ENCODE data around the gene DMC1.
"Not testable (repeated sequence)": the region's sequence is repeated elsewhere in the genome, so short reads cannot be mapped to it uniquely, and the experiment has no call there.

Gene DMC1

DNA sequence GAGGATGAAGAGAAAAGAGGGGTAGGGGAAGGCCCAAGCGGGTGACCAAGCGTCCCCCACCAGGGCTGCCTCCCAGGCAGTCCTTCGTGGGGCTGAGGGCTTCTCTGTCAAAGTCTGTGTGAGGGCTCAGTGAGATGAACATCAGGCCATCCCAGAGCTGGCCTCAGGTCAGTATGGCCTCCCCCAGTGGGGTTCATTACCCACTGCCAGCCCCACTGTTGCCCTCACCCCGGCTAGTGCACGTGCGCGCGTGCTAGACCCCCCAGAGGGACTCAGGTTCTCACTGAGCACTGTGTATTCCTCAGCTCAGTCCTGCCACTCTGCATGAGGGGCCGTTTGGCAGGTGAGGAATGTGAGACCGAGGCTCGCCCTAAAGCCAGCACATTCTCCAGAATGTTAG is 98.7 kb downstream of the DMC1 start:
- ATAC-seq = no peak

DNA sequence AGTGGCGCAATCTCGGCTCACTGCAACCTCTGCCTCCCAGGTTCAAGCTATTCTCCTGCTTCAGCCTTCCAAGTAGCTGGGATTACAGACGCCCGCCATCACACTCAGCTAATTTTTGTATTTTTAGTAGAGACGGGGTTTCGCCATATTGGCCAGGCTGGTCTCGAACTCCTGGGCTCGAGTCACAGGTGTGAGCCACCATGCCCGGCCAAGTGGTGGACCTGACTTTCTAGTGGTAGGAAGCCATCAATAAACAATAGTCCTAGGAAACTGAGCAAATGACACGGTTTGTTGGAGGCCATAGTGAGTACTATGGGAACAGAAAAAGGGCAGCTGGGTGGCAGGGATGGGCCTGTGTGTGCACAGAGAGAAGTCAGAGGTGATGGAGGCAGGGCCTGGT is 99.8 kb downstream of the DMC1 start:
- not testable (repeated sequence) for ATAC-seq

More for the DNA sequence above, 98.7 kb downstream of the DMC1 start:
- TF ChIP-seq, protein P1, sequence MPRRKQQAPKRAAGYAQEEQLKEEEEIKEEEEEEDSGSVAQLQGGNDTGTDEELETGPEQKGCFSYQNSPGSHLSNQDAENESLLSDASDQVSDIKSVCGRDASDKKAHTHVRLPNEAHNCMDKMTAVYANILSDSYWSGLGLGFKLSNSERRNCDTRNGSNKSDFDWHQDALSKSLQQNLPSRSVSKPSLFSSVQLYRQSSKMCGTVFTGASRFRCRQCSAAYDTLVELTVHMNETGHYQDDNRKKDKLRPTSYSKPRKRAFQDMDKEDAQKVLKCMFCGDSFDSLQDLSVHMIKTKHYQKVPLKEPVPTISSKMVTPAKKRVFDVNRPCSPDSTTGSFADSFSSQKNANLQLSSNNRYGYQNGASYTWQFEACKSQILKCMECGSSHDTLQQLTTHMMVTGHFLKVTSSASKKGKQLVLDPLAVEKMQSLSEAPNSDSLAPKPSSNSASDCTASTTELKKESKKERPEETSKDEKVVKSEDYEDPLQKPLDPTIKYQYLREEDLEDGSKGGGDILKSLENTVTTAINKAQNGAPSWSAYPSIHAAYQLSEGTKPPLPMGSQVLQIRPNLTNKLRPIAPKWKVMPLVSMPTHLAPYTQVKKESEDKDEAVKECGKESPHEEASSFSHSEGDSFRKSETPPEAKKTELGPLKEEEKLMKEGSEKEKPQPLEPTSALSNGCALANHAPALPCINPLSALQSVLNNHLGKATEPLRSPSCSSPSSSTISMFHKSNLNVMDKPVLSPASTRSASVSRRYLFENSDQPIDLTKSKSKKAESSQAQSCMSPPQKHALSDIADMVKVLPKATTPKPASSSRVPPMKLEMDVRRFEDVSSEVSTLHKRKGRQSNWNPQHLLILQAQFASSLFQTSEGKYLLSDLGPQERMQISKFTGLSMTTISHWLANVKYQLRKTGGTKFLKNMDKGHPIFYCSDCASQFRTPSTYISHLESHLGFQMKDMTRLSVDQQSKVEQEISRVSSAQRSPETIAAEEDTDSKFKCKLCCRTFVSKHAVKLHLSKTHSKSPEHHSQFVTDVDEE (CRISPR knock-in tag; IDR thresholded peaks at IDR 0.05) = no peak
- TF ChIP-seq ISL1 (CRISPR knock-in tag; IDR thresholded peaks at IDR 0.05) (no peak), SNAI2 (CRISPR knock-in tag; IDR thresholded peaks at IDR 0.05) (no peak), BACH2 (CRISPR knock-in tag; IDR thresholded peaks at IDR 0.05; ENCODE audit: borderline replicate concordance) (no peak), ZFP3 (CRISPR knock-in tag; IDR thresholded peaks at IDR 0.05) (no peak), TCF4 (CRISPR knock-in tag; IDR thresholded peaks at IDR 0.05; ENCODE audit: borderline replicate concordance) (no peak), ESRRG (CRISPR knock-in tag; IDR thresholded peaks at IDR 0.05) (no peak), ZNF70 (CRISPR knock-in tag; IDR thresholded peaks at IDR 0.05) (no peak), ZNF565 (CRISPR knock-in tag; conservative IDR thresholded peaks at IDR 0.05; ENCODE audit: low read depth) (no peak), TOX (CRISPR knock-in tag; IDR thresholded peaks at IDR 0.05; ENCODE audit: borderline replicate concordance) (no peak), GLIS3 (CRISPR knock-in tag; IDR thresholded peaks at IDR 0.05) (no peak), ZNF8 (CRISPR knock-in tag; IDR thresholded peaks at IDR 0.05) (no peak), ZFP30 (CRISPR knock-in tag; IDR thresholded peaks at IDR 0.05) (no peak), ARNTL (CRISPR knock-in tag; IDR thresholded peaks at IDR 0.05; ENCODE audit: borderline replicate concordance, low read depth) (no peak), OSR1 (CRISPR knock-in tag; IDR thresholded peaks at IDR 0.05) (no peak)
- TF ChIP-seq, protein P2, sequence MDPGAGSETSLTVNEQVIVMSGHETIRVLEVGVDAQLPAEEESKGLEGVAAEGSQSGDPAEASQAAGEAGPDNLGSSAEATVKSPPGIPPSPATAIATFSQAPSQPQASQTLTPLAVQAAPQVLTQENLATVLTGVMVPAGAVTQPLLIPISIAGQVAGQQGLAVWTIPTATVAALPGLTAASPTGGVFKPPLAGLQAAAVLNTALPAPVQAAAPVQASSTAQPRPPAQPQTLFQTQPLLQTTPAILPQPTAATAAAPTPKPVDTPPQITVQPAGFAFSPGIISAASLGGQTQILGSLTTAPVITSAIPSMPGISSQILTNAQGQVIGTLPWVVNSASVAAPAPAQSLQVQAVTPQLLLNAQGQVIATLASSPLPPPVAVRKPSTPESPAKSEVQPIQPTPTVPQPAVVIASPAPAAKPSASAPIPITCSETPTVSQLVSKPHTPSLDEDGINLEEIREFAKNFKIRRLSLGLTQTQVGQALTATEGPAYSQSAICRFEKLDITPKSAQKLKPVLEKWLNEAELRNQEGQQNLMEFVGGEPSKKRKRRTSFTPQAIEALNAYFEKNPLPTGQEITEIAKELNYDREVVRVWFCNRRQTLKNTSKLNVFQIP (CRISPR knock-in tag; IDR thresholded peaks at IDR 0.05; ENCODE audit: borderline replicate concordance, low read depth) = no peak
- TF ChIP-seq, protein P3, sequence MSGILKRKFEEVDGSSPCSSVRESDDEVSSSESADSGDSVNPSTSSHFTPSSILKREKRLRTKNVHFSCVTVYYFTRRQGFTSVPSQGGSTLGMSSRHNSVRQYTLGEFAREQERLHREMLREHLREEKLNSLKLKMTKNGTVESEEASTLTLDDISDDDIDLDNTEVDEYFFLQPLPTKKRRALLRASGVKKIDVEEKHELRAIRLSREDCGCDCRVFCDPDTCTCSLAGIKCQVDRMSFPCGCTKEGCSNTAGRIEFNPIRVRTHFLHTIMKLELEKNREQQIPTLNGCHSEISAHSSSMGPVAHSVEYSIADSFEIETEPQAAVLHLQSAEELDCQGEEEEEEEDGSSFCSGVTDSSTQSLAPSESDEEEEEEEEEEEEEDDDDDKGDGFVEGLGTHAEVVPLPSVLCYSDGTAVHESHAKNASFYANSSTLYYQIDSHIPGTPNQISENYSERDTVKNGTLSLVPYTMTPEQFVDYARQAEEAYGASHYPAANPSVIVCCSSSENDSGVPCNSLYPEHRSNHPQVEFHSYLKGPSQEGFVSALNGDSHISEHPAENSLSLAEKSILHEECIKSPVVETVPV (CRISPR knock-in tag; IDR thresholded peaks at IDR 0.05) = no peak
- TF ChIP-seq, protein P4, sequence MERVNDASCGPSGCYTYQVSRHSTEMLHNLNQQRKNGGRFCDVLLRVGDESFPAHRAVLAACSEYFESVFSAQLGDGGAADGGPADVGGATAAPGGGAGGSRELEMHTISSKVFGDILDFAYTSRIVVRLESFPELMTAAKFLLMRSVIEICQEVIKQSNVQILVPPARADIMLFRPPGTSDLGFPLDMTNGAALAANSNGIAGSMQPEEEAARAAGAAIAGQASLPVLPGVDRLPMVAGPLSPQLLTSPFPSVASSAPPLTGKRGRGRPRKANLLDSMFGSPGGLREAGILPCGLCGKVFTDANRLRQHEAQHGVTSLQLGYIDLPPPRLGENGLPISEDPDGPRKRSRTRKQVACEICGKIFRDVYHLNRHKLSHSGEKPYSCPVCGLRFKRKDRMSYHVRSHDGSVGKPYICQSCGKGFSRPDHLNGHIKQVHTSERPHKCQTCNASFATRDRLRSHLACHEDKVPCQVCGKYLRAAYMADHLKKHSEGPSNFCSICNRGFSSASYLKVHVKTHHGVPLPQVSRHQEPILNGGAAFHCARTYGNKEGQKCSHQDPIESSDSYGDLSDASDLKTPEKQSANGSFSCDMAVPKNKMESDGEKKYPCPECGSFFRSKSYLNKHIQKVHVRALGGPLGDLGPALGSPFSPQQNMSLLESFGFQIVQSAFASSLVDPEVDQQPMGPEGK (CRISPR knock-in tag; IDR thresholded peaks at IDR 0.05; ENCODE audit: borderline replicate concordance) = no peak

DNA sequence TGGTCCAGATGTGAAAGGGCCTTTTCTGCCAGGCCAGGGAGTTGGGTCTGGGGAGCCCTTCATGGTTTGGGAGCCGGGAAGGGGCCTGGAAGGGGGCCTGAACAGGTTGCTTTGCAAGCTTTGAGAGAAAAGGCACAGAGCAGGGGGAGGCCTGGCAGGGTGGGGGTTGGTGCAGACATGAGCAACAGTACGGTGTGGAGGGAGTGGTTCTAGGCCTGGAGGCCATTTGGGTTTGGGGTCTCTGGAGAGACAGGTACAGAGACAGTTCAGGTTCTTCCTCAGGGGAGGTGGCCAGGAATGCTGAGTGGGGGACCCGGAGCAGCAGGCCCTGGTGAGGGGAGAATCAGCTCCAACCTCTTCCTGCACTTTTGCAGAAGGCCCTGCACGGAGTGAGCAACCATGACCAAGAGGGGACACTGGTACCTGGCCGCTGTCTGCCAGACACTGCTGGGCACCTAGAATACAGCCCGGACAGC is 100.6 kb downstream of the DMC1 start:
- ATAC-seq = no peak
- no peak for TF ChIP-seq ZNF8 (CRISPR knock-in tag; IDR thresholded peaks at IDR 0.05)
- TF ChIP-seq, protein P5, sequence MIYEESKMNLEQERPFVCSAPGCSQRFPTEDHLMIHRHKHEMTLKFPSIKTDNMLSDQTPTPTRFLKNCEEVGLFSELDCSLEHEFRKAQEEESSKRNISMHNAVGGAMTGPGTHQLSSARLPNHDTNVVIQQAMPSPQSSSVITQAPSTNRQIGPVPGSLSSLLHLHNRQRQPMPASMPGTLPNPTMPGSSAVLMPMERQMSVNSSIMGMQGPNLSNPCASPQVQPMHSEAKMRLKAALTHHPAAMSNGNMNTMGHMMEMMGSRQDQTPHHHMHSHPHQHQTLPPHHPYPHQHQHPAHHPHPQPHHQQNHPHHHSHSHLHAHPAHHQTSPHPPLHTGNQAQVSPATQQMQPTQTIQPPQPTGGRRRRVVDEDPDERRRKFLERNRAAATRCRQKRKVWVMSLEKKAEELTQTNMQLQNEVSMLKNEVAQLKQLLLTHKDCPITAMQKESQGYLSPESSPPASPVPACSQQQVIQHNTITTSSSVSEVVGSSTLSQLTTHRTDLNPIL (CRISPR knock-in tag; IDR thresholded peaks at IDR 0.05; ENCODE audit: low read depth) = no peak
- TF ChIP-seq ZFP3 (CRISPR knock-in tag; IDR thresholded peaks at IDR 0.05) = no peak
- no peak for TF ChIP-seq ESRRG (CRISPR knock-in tag; IDR thresholded peaks at IDR 0.05)
- TF ChIP-seq BACH2 (CRISPR knock-in tag; IDR thresholded peaks at IDR 0.05; ENCODE audit: borderline replicate concordance) = no peak
- TF ChIP-seq CSDC2 (CRISPR knock-in tag; IDR thresholded peaks at IDR 0.05) = no peak
- TF ChIP-seq, protein P1 (CRISPR knock-in tag; IDR thresholded peaks at IDR 0.05) = no peak
- TF ChIP-seq ZNF70 (CRISPR knock-in tag; IDR thresholded peaks at IDR 0.05) = no peak
- TF ChIP-seq RARB (CRISPR knock-in tag; IDR thresholded peaks at IDR 0.05) = no peak
- TF ChIP-seq ZC3H10 (CRISPR knock-in tag; IDR thresholded peaks at IDR 0.05) = no peak
- TF ChIP-seq, protein P4 (CRISPR knock-in tag; IDR thresholded peaks at IDR 0.05; ENCODE audit: borderline replicate concordance) = no peak
- no peak for TF ChIP-seq PPARA (CRISPR knock-in tag; IDR thresholded peaks at IDR 0.05; ENCODE audit: borderline replicate concordance)
